Measurements from ENCODE around the gene PSMA7.

DNA sequence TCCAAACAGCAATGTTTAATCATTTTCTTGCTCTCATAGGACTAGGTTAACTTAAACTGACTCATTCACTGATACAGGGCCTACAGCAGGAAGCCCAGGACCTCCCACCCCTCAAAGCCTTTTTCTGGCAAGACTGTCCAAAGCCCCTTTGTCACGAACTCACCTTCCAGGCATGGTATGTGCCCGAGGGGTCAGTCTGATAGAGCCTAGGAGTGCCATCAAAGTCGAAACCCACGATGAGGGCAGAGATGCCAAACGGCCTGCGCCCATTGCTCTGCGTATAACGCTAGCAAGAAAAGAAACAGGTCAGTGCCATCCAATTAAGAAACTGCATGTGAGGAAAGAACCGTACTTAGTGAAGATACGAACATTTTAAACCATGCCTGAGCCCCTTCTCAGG, 4.3 kb downstream of the PSMA7 start:
- TF ChIP-seq POLR2A (IDR thresholded peaks at IDR 0.05): no peak
- TF ChIP-seq, protein P1, sequence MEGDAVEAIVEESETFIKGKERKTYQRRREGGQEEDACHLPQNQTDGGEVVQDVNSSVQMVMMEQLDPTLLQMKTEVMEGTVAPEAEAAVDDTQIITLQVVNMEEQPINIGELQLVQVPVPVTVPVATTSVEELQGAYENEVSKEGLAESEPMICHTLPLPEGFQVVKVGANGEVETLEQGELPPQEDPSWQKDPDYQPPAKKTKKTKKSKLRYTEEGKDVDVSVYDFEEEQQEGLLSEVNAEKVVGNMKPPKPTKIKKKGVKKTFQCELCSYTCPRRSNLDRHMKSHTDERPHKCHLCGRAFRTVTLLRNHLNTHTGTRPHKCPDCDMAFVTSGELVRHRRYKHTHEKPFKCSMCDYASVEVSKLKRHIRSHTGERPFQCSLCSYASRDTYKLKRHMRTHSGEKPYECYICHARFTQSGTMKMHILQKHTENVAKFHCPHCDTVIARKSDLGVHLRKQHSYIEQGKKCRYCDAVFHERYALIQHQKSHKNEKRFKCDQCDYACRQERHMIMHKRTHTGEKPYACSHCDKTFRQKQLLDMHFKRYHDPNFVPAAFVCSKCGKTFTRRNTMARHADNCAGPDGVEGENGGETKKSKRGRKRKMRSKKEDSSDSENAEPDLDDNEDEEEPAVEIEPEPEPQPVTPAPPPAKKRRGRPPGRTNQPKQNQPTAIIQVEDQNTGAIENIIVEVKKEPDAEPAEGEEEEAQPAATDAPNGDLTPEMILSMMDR (IDR thresholded peaks at IDR 0.05): no peak

All from body of pancreas (tissue), 4 donors.